ENCODE data around the gene MEF2C. TPM values are rescaled to one million over a fixed set of nuclear protein-coding genes. Genes with fewer than 3 reads are reported as not detected.

The MEF2C gene
- total and polyA plus RNA-seq, 2 experiments from 2014 or later, result 0.97 to 1.6 TPM

- Histone ChIP-seq H4K20me1 (replicated peaks; ENCODE audit: insufficient read depth) (no peaks in the 10 kb centered on the region), H3K27me3 (ENCODE audit: insufficient read depth) (no peaks in the 10 kb centered on the region), H3F3A (replicated peaks; ENCODE audit: low read depth) (no peaks in the 10 kb centered on the region), H3K36me3 (ENCODE audit: insufficient read depth) (no peaks in the 10 kb centered on the region), H3K27ac (ENCODE audit: low read depth) (no peak overlapping the region), H3K4me3 (no peak overlapping the region), H3K4me2 (no peak overlapping the region), H2AFZ (no peak overlapping the region; the same call in 1 of the 2 replicates), H3K79me2 (replicated peaks; ENCODE audit: insufficient read depth) (no peaks in the 10 kb centered on the region), H3K9me2 (ENCODE audit: insufficient read depth) (no peaks in the 10 kb centered on the region), H3K4me1 (ENCODE audit: insufficient read depth) (peaks cover 3% of the 10 kb centered on the region; the same call in 1 of the 2 replicates)
- no peak for ATAC-seq
- DNase-seq (ENCODE audit: low spot score), result no peak
- H3K4me3 Mint-ChIP-seq, result no peak overlapping the region
- no peak overlapping the region for H3K27ac Mint-ChIP-seq
- no peaks in the 10 kb centered on the region for H3K27me3 Mint-ChIP-seq (ENCODE audit: insufficient read depth, low read depth, poor library complexity)
- H3K36me3 Mint-ChIP-seq (ENCODE audit: low read depth), result no peaks in the 10 kb centered on the region
- H3K9me3 Mint-ChIP-seq, result no peaks in the 10 kb centered on the region
- H3K4me1 Mint-ChIP-seq, result peaks cover 5% of the 10 kb centered on the region; the same call in 2 of the 3 replicates
- TF ChIP-seq ZNF331 (CRISPR knock-in tag; IDR thresholded peaks at IDR 0.05; ENCODE audit: low read depth) (no peak), STAT1 (IDR thresholded peaks at IDR 0.05; ENCODE audit: unreplicated experiment) (no peak), CREB1 (CRISPR knock-in tag; IDR thresholded peaks at IDR 0.05; ENCODE audit: low read depth) (no peak), ZNF114 (CRISPR knock-in tag; IDR thresholded peaks at IDR 0.05) (no peak), EZH2 (IDR thresholded peaks at IDR 0.05; ENCODE audit: low read depth, unreplicated experiment) (no peak), CTCF (conservative IDR thresholded peaks at IDR 0.05; ENCODE audit: low read depth in 2 of 2) (no peak), EZH2phosphoT487 (IDR thresholded peaks at IDR 0.05; ENCODE audit: unreplicated experiment) (no peak), NANOG (IDR thresholded peaks at IDR 0.05; ENCODE audit: borderline replicate concordance) (no peak), JUNB (IDR thresholded peaks at IDR 0.05; ENCODE audit: unreplicated experiment) (no peak), POLR2AphosphoS5 (IDR thresholded peaks at IDR 0.05; ENCODE audit: low read depth) (no peak)
- TF ChIP-seq, protein P1, sequence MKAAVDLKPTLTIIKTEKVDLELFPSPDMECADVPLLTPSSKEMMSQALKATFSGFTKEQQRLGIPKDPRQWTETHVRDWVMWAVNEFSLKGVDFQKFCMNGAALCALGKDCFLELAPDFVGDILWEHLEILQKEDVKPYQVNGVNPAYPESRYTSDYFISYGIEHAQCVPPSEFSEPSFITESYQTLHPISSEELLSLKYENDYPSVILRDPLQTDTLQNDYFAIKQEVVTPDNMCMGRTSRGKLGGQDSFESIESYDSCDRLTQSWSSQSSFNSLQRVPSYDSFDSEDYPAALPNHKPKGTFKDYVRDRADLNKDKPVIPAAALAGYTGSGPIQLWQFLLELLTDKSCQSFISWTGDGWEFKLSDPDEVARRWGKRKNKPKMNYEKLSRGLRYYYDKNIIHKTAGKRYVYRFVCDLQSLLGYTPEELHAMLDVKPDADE (IDR thresholded peaks at IDR 0.05), result no peak
- TF ChIP-seq, protein P2, sequence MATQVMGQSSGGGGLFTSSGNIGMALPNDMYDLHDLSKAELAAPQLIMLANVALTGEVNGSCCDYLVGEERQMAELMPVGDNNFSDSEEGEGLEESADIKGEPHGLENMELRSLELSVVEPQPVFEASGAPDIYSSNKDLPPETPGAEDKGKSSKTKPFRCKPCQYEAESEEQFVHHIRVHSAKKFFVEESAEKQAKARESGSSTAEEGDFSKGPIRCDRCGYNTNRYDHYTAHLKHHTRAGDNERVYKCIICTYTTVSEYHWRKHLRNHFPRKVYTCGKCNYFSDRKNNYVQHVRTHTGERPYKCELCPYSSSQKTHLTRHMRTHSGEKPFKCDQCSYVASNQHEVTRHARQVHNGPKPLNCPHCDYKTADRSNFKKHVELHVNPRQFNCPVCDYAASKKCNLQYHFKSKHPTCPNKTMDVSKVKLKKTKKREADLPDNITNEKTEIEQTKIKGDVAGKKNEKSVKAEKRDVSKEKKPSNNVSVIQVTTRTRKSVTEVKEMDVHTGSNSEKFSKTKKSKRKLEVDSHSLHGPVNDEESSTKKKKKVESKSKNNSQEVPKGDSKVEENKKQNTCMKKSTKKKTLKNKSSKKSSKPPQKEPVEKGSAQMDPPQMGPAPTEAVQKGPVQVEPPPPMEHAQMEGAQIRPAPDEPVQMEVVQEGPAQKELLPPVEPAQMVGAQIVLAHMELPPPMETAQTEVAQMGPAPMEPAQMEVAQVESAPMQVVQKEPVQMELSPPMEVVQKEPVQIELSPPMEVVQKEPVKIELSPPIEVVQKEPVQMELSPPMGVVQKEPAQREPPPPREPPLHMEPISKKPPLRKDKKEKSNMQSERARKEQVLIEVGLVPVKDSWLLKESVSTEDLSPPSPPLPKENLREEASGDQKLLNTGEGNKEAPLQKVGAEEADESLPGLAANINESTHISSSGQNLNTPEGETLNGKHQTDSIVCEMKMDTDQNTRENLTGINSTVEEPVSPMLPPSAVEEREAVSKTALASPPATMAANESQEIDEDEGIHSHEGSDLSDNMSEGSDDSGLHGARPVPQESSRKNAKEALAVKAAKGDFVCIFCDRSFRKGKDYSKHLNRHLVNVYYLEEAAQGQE (IDR thresholded peaks at IDR 0.05; ENCODE audit: unreplicated experiment), result no peak
- TF ChIP-seq, protein P3, sequence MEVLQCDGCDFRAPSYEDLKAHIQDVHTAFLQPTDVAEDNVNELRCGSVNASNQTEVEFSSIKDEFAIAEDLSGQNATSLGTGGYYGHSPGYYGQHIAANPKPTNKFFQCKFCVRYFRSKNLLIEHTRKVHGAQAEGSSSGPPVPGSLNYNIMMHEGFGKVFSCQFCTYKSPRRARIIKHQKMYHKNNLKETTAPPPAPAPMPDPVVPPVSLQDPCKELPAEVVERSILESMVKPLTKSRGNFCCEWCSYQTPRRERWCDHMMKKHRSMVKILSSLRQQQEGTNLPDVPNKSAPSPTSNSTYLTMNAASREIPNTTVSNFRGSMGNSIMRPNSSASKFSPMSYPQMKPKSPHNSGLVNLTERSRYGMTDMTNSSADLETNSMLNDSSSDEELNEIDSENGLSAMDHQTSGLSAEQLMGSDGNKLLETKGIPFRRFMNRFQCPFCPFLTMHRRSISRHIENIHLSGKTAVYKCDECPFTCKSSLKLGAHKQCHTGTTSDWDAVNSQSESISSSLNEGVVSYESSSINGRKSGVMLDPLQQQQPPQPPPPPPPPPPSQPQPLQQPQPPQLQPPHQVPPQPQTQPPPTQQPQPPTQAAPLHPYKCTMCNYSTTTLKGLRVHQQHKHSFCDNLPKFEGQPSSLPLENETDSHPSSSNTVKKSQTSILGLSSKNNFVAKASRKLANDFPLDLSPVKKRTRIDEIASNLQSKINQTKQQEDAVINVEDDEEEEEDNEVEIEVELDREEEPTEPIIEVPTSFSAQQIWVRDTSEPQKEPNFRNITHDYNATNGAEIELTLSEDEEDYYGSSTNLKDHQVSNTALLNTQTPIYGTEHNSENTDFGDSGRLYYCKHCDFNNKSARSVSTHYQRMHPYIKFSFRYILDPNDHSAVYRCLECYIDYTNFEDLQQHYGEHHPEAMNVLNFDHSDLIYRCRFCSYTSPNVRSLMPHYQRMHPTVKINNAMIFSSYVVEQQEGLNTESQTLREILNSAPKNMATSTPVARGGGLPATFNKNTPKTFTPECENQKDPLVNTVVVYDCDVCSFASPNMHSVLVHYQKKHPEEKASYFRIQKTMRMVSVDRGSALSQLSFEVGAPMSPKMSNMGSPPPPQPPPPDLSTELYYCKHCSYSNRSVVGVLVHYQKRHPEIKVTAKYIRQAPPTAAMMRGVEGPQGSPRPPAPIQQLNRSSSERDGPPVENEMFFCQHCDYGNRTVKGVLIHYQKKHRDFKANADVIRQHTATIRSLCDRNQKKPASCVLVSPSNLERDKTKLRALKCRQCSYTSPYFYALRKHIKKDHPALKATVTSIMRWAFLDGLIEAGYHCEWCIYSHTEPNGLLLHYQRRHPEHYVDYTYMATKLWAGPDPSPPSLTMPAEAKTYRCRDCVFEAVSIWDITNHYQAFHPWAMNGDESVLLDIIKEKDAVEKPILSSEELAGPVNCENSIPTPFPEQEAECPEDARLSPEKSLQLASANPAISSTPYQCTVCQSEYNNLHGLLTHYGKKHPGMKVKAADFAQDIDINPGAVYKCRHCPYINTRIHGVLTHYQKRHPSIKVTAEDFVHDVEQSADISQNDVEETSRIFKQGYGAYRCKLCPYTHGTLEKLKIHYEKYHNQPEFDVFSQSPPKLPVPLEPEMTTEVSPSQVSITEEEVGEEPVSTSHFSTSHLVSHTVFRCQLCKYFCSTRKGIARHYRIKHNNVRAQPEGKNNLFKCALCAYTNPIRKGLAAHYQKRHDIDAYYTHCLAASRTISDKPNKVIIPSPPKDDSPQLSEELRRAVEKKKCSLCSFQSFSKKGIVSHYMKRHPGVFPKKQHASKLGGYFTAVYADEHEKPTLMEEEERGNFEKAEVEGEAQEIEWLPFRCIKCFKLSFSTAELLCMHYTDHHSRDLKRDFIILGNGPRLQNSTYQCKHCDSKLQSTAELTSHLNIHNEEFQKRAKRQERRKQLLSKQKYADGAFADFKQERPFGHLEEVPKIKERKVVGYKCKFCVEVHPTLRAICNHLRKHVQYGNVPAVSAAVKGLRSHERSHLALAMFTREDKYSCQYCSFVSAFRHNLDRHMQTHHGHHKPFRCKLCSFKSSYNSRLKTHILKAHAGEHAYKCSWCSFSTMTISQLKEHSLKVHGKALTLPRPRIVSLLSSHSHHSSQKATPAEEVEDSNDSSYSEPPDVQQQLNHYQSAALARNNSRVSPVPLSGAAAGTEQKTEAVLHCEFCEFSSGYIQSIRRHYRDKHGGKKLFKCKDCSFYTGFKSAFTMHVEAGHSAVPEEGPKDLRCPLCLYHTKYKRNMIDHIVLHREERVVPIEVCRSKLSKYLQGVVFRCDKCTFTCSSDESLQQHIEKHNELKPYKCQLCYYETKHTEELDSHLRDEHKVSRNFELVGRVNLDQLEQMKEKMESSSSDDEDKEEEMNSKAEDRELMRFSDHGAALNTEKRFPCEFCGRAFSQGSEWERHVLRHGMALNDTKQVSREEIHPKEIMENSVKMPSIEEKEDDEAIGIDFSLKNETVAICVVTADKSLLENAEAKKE (CRISPR knock-in tag; IDR thresholded peaks at IDR 0.05), result no peak
These were observed 43.7 kb downstream of the MEF2C start for GRCh38 chr5:88839238-88839637.
